ENCODE results near the gene FAM13A. TPM values are rescaled to one million over a fixed set of nuclear protein-coding genes. Genes with fewer than 3 reads are reported as not detected.

FAM13A gene
- total RNA-seq, 2 donors from 2014 or later = 27.2 to 107 TPM

DNA sequence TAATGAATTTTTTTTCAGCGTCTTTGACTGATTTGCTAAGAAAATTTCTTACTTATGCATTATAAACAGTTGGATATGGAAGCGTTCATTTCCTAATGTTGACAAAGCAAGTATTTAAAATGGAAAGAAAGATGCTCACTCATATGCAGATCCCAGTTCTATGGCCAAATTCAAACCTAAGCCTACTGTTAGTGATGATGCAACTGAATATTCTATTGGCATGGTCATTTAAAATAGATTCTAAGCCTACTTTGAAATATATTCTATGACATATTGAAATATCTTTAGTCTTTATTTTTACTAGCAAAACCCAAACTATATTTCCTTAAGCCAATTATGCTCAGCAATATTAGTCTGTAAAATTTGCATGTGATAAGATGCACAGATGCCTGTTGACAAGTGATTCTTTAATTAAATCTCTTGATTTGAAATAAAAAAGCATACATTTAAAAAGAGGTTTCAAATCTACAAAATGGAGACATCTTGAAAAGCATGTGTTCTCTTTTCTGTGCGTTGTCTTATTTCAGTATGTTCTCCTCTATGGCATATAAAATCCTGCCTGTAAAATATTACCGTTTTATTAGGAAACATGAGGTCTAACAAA, 262.8 kb downstream of the FAM13A start:
- TF ChIP-seq, protein P1, sequence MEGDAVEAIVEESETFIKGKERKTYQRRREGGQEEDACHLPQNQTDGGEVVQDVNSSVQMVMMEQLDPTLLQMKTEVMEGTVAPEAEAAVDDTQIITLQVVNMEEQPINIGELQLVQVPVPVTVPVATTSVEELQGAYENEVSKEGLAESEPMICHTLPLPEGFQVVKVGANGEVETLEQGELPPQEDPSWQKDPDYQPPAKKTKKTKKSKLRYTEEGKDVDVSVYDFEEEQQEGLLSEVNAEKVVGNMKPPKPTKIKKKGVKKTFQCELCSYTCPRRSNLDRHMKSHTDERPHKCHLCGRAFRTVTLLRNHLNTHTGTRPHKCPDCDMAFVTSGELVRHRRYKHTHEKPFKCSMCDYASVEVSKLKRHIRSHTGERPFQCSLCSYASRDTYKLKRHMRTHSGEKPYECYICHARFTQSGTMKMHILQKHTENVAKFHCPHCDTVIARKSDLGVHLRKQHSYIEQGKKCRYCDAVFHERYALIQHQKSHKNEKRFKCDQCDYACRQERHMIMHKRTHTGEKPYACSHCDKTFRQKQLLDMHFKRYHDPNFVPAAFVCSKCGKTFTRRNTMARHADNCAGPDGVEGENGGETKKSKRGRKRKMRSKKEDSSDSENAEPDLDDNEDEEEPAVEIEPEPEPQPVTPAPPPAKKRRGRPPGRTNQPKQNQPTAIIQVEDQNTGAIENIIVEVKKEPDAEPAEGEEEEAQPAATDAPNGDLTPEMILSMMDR (IDR thresholded peaks at IDR 0.05) = no peak
- TF ChIP-seq POLR2A (IDR thresholded peaks at IDR 0.05) = no peak
- TF ChIP-seq POLR2AphosphoS5 (IDR thresholded peaks at IDR 0.05) = no peak
- intact Hi-C loops (cut with DNase I) = no loop called here
- H3K27me3 ChIP-seq (replicated peaks; ENCODE audit: insufficient read depth) = no peaks in the 10 kb centered on the region
- H3K4me1 ChIP-seq (replicated peaks) = no peaks in the 10 kb centered on the region
- no peaks in the 10 kb centered on the region for H3K9me3 ChIP-seq
- DNase-seq (ENCODE audit: low spot score) = no peak
- H3K36me3 ChIP-seq = no peaks in the 10 kb centered on the region
- H3K27ac ChIP-seq = no peak overlapping the region
- WGBS = 94% methylated on average over 4 of the region's 4 CpGs
- no peak overlapping the region for H3K4me3 ChIP-seq

DNA sequence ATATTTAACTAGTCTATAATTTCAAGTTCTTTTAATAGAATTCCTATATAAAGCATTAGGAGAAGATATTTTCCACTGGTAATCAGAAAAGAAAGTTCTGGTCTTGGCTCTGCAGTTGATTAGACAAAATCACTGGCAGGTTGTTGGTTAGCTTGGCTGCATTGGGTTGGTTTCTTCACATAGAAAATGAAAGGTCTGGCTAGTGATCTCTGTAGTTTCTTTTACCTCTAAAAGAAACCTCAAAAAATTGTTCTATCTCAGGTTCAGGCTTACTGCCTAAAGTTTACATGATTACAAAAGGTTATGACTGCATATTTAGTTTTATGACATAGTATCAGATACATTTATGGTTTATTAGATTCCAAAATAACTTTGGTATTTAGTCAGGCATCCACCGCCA, 263.5 kb downstream of the FAM13A start:
- intact Hi-C loops (cut with DNase I) = no loop called here
- Histone ChIP-seq H3K9me3 (no peaks in the 10 kb centered on the region), H3K4me3 (no peak overlapping the region), H3K36me3 (no peaks in the 10 kb centered on the region), H3K27ac (no peak overlapping the region), H3K4me1 (replicated peaks) (no peaks in the 10 kb centered on the region), H3K27me3 (replicated peaks; ENCODE audit: insufficient read depth) (no peaks in the 10 kb centered on the region)
- TF ChIP-seq, protein P1 (IDR thresholded peaks at IDR 0.05) = no peak
- no peak for TF ChIP-seq POLR2AphosphoS5 (IDR thresholded peaks at IDR 0.05)
- no peak for TF ChIP-seq POLR2A (IDR thresholded peaks at IDR 0.05)
- 100% methylated on average over 1 of the region's 1 CpG for WGBS
- DNase-seq (ENCODE audit: low spot score) = no peak

DNA sequence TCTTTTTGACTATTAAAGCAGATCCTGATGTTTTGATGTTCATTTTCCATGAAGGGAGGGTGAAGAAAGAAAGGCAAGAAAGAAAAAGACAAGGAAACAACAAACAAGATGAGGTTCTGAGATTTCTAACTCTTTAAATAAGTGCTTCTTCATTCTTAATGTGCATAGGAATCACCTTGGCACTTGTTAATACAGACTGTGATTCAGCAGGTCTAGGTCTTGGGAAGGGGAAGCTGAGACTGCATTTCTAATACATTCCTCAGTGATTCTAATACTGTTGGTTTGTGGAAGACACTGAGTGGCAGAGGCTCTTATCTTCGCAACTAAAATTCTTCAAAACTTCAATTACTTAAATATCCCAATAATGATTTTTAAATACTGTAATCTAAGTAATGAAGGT, 264.2 kb downstream of the FAM13A start:
- DNase-seq (ENCODE audit: low spot score) = no peak
- intact Hi-C loops (cut with DNase I) = no loop called here
- H3K27ac ChIP-seq = no peak overlapping the region
- H3K4me3 ChIP-seq = no peak overlapping the region
- H3K9me3 ChIP-seq = no peaks in the 10 kb centered on the region
- WGBS = 100% methylated on average over 1 of the region's 1 CpG
- no peaks in the 10 kb centered on the region for H3K27me3 ChIP-seq (replicated peaks; ENCODE audit: insufficient read depth)
- no peaks in the 10 kb centered on the region for H3K4me1 ChIP-seq (replicated peaks)
- TF ChIP-seq, protein P1 (IDR thresholded peaks at IDR 0.05) = no peak
- TF ChIP-seq POLR2AphosphoS5 (IDR thresholded peaks at IDR 0.05) (no peak), POLR2A (IDR thresholded peaks at IDR 0.05) (no peak)
- no peaks in the 10 kb centered on the region for H3K36me3 ChIP-seq

DNA sequence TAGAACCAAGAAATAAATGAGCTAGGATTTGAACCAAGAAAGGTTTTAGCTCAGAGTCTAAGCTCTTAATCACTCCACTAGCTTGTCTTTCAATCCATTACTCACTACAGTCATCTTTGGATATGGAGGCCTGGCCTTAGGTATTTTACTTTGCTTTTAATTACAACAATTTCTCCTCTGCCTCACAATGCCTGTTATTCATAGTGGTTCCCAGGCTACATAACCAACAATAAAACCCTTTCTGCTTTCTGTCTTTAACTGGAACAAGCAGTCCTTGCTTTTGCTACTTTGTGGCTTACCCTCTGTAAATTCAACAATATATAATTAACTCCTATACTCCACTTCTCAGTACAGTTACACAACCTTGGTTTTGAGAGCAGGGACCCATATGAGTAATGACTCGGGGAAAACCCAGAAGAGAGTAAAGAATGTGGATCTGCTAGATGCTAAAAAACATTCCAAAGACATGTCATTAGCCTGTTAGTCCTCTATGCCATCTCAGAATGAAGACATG, 264.7 kb downstream of the FAM13A start:
- H3K4me1 ChIP-seq (replicated peaks) = no peaks in the 10 kb centered on the region
- no peaks in the 10 kb centered on the region for H3K36me3 ChIP-seq
- TF ChIP-seq, protein P1 (IDR thresholded peaks at IDR 0.05) = no peak
- peak; percentile 17 for TF ChIP-seq POLR2AphosphoS5 (IDR thresholded peaks at IDR 0.05)
- no peak for TF ChIP-seq POLR2A (IDR thresholded peaks at IDR 0.05)
- no peaks in the 10 kb centered on the region for H3K27me3 ChIP-seq (replicated peaks; ENCODE audit: insufficient read depth)
- no peak overlapping the region for H3K27ac ChIP-seq
- 48% methylated on average over 1 of the region's 1 CpG for WGBS
- H3K9me3 ChIP-seq = no peaks in the 10 kb centered on the region
- no peak overlapping the region for H3K4me3 ChIP-seq
- intact Hi-C loops (cut with DNase I) = no loop called here
- DNase-seq (ENCODE audit: low spot score) = no peak

DNA sequence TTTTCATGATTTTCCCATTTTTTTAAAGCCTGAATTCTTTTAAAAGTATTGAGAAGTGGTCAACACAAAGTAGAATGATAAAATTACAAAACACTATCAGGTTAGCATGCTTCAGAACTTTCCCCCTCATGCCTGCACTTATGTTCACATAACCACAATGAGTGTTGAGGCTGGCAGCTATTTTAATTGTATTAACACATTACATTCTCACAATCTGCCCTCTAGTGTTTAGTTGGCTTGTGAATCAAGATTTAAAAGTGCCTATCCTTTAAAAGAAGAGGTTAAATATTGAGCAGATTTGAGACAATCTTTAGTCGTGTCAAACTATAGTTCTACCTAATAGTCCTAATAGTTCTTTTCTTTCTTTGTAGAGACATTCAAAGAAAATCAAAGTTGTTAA, 265.7 kb downstream of the FAM13A start:
- WGBS = 74% methylated on average over 1 of the region's 1 CpG
- no peaks in the 10 kb centered on the region for H3K27me3 ChIP-seq (replicated peaks; ENCODE audit: insufficient read depth)
- intact Hi-C loops (cut with DNase I) = no loop called here
- TF ChIP-seq, protein P1 (IDR thresholded peaks at IDR 0.05) = peak in 1 of 4 experiments; percentile 30
- TF ChIP-seq POLR2AphosphoS5 (IDR thresholded peaks at IDR 0.05) = no peak
- H3K36me3 ChIP-seq = no peaks in the 10 kb centered on the region
- DNase-seq (ENCODE audit: low spot score) = no peak
- no peaks in the 10 kb centered on the region for H3K4me1 ChIP-seq (replicated peaks)
- no peak overlapping the region for H3K4me3 ChIP-seq
- H3K27ac ChIP-seq = no peak overlapping the region
- H3K9me3 ChIP-seq = no peaks in the 10 kb centered on the region

Data from prostate gland (tissue), 2 donors.